Endothelial cell of umbilical vein (primary cell): ENCODE data around the gene PRKCSH.

ENCODE experiments used
- EZH2 ChIP-seq: IDR thresholded peaks from 2 replicates; pipeline ENCODE4 v1.6.1; 2012; ENCODE audit warnings: borderline replicate concordance, low read depth, mild to moderate bottlenecking, moderate library complexity, low read length, inconsistent platforms; ENCODE audit not compliant: severe bottlenecking
- JUN ChIP-seq: IDR thresholded peaks from 2 replicates; pipeline ENCODE4 v1.6.1; 2011; ENCODE audit warnings: borderline replicate concordance, low read depth; ENCODE audit not compliant: insufficient read length, insufficient read depth
- MYC ChIP-seq: IDR thresholded peaks from one replicate; pipeline ENCODE4 v1.6.1; 2011; ENCODE audit warnings: mild to moderate bottlenecking, low read depth, low read length
- POLR2A ChIP-seq: IDR thresholded peaks from 2 replicates; pipeline ENCODE4 v1.6.1; 2012; ENCODE audit warnings: low read depth, mild to moderate bottlenecking, control low read depth, low read length
- POLR2AphosphoS5 ChIP-seq: IDR thresholded peaks from 2 replicates; pipeline ENCODE4 v1.6.1; 2012; ENCODE audit warnings: low read depth, mild to moderate bottlenecking, control low read depth, low read length, moderate library complexity; ENCODE audit not compliant: insufficient read depth
- TF ChIP-seq, protein P1 (sequence below), 2 donors: IDR thresholded peaks; 1 replicate in 1 of 2; 2 replicates in 1 of 2; pipeline ENCODE4 v1.5.1; 2011; ENCODE audit warnings: low read length in 2 of 2, mild to moderate bottlenecking in 2 of 2, moderate library complexity in 2 of 2, control low read depth in 1 of 2, inconsistent platforms in 1 of 2, low read depth in 1 of 2; ENCODE audit not compliant: insufficient read depth in 1 of 2; ENCODE audit errors: extremely low read depth in 1 of 2
- TF ChIP-seq, protein P2 (sequence below): IDR thresholded peaks from 2 replicates; pipeline ENCODE4 v1.6.1; 2011; ENCODE audit not compliant: insufficient read depth, insufficient read length

DNA sequence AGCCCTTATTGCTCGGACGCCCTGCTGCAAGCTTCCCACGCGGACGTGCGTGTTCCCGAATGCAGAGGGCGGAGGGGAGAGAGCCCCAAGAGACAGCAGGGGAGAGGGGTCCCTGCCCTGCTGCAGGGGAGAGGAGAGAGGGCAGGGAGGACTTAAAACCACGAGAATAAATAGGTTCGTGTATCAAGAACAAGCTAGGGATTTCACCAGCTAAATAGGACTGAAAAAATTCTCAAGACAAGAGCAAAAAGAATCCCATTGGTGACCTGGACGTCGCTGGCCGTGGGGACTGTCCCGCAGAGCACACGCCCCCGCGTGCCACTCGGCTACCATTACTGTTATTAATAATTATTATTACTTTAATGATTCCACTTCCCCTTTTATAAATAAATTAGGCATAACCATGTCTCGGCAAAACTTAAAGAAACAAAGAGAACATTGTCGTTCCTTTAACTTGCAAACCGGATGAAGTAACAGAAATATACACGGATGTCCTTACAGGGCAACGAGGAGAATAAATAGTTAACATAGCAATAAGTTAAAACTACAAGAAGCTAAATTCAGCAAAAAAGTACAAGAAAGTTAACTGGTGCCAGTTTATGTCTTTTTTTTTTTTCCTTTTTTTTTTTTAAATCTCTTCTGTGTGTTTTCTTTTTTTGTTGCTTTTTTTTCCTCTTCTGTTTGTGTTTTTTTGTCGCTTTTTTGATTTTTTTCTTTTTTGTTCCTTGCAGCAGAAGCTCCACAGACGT lies 16.6 kb downstream of the PRKCSH start:
- TF ChIP-seq EZH2 (no peak), POLR2AphosphoS5 (no peak), POLR2A (no peak), JUN (no peak), MYC (no peak)
- TF ChIP-seq, protein P1, sequence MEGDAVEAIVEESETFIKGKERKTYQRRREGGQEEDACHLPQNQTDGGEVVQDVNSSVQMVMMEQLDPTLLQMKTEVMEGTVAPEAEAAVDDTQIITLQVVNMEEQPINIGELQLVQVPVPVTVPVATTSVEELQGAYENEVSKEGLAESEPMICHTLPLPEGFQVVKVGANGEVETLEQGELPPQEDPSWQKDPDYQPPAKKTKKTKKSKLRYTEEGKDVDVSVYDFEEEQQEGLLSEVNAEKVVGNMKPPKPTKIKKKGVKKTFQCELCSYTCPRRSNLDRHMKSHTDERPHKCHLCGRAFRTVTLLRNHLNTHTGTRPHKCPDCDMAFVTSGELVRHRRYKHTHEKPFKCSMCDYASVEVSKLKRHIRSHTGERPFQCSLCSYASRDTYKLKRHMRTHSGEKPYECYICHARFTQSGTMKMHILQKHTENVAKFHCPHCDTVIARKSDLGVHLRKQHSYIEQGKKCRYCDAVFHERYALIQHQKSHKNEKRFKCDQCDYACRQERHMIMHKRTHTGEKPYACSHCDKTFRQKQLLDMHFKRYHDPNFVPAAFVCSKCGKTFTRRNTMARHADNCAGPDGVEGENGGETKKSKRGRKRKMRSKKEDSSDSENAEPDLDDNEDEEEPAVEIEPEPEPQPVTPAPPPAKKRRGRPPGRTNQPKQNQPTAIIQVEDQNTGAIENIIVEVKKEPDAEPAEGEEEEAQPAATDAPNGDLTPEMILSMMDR (IDR thresholded peaks at IDR 0.05; ENCODE audit: extremely low read depth in 1 of 2, insufficient read depth in 1 of 2, low read depth in 1 of 2, low read length in 2 of 2): no peak
- TF ChIP-seq, protein P2, sequence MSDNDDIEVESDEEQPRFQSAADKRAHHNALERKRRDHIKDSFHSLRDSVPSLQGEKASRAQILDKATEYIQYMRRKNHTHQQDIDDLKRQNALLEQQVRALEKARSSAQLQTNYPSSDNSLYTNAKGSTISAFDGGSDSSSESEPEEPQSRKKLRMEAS: no peak
